Keratinocyte (primary cell): ENCODE results near the gene TM9SF3. TPM values are rescaled to one million over a fixed set of nuclear protein-coding genes. Genes with fewer than 3 reads are reported as not detected.
A peak's percentile ranks its signal among the peaks of the same experiment; 100 is the strongest.

Experiments used
- DNase-seq: peaks from one replicate; pipeline ENCODE4 v3.0.0-alpha.2; 2011; ENCODE audit warnings: low read depth, missing footprints, low spot score
- FAIRE-seq: peaks from 2 replicates; lab custom pipeline; 2011; peaks lifted over from hg19 to GRCh38; lab: Jason Lieb, UNC
- H2AFZ ChIP-seq: 2 replicates; pipeline ENCODE4 v1.6.0; 2012; ENCODE audit warnings: low read length, control low read depth, inconsistent platforms; ENCODE audit not compliant: control insufficient read depth
- H3K27ac ChIP-seq: 2 replicates; pipeline ENCODE4 v1.5.1; 2011; ENCODE audit warnings: low read length; ENCODE audit not compliant: control insufficient read depth, insufficient read depth
- H3K27me3 ChIP-seq: 3 replicates; pipeline ENCODE4 v1.6.0; 2011; ENCODE audit warnings: low read length; ENCODE audit not compliant: control insufficient read depth, insufficient read depth; ENCODE audit errors: extremely low read depth
- H3K36me3 ChIP-seq, 2 experiments: 2 replicates in 1 of 2; 3 replicates in 1 of 2; pipeline ENCODE4 v1.5.1; 2011; ENCODE audit warnings: low read length in 2 of 2, mild to moderate bottlenecking in 1 of 2; ENCODE audit not compliant: control insufficient read depth in 2 of 2, insufficient read depth in 2 of 2; ENCODE audit errors: extremely low read depth in 1 of 2
- H3K4me1 ChIP-seq: 3 replicates; pipeline ENCODE4 v1.5.1; 2011; ENCODE audit warnings: low read length; ENCODE audit not compliant: control insufficient read depth, insufficient read depth; ENCODE audit errors: extremely low read depth
- H3K4me2 ChIP-seq: 3 replicates; pipeline ENCODE4 v1.6.0; 2011; ENCODE audit warnings: low read depth, low read length; ENCODE audit not compliant: control insufficient read depth, insufficient read depth; ENCODE audit errors: extremely low read depth
- H3K4me3 ChIP-seq, 3 experiments: fragments of 200-600 bp in 1 of 3; sonication (generic) in 1 of 3; 2 replicates in 2 of 3; 3 replicates in 1 of 3; pipeline ENCODE4 v1.5.1; 2011 to 2016; ENCODE audit warnings: low read length in 3 of 3, mild to moderate bottlenecking in 3 of 3, control low read depth in 2 of 3, inconsistent platforms in 1 of 3, low read depth in 1 of 3, mixed read lengths in 1 of 3, mixed run types in 1 of 3, moderate library complexity in 1 of 3; ENCODE audit not compliant: control insufficient read depth in 2 of 3, insufficient read depth in 2 of 3; ENCODE audit errors: extremely low read depth in 1 of 3
- H3K79me2 ChIP-seq: 2 replicates; pipeline ENCODE4 v1.6.0; 2012; ENCODE audit warnings: low read length; ENCODE audit not compliant: control insufficient read depth, insufficient read depth
- H3K9ac ChIP-seq: 3 replicates; pipeline ENCODE4 v1.6.0; 2011; ENCODE audit warnings: low read length; ENCODE audit not compliant: control insufficient read depth, insufficient read depth; ENCODE audit errors: extremely low read depth
- H3K9me1 ChIP-seq: 3 replicates; pipeline ENCODE4 v1.6.0; 2011; ENCODE audit warnings: low read length; ENCODE audit not compliant: control insufficient read depth, insufficient read depth; ENCODE audit errors: extremely low read depth
- H3K9me3 ChIP-seq: 2 replicates; pipeline ENCODE4 v1.5.1; 2012; ENCODE audit warnings: low read depth, low read length; ENCODE audit not compliant: control insufficient read depth
- H4K20me1 ChIP-seq: 3 replicates; pipeline ENCODE4 v1.6.0; 2011; ENCODE audit warnings: low read length; ENCODE audit not compliant: control insufficient read depth, insufficient read depth; ENCODE audit errors: extremely low read depth
- EZH2 ChIP-seq: IDR thresholded peaks from one replicate; pipeline ENCODE4 v1.6.1; 2012; ENCODE audit warnings: inconsistent platforms, mild to moderate bottlenecking, low read length, moderate library complexity
- dilution Hi-C: fragments of 300-500 bp; cut with MboI; formaldehyde crosslinking; loops from one replicate; pipeline ENCODE4 v1.7.0; 2020; ENCODE audit warnings: low sequenced_read_pairs; ENCODE audit not compliant: extremely low pct_ligation_motif_present
- polyA plus RNA-seq, 5 experiments: library from polyadenylated mRNA; depleted of rRNA in 3 of 5; stranded (reverse) in 3 of 5; stranded (forward) in 1 of 5; unstranded in 1 of 5; fragments of >200 nt; gene quantifications; 1 replicate in 1 of 5; 2 replicates in 3 of 5; 3 replicates in 1 of 5; pipeline versions ENCODE4 v1.2.1 to v1.2.3, GENCODE V29; 2011 to 2012; ENCODE audit warnings: missing spikeins in 2 of 5, low read depth in 1 of 5, low replicate concordance in 1 of 5
- TF ChIP-seq, protein P1 (sequence below), 3 experiments: IDR thresholded peaks in 1 of 3; conservative IDR thresholded peaks in 1 of 3; optimal IDR thresholded peaks in 1 of 3; 2 replicates in 2 of 3; 3 replicates in 1 of 3; pipeline versions ENCODE3 to v1.5.1; 2011; ENCODE audit warnings: low read length in 3 of 3, mild to moderate bottlenecking in 3 of 3, moderate library complexity in 2 of 3, control low read depth in 1 of 3, inconsistent platforms in 1 of 3; ENCODE audit not compliant: insufficient read depth in 2 of 3; ENCODE audit errors: extremely low read depth in 1 of 3

Gene TM9SF3
- polyA plus RNA-seq, 1 donor (not counting 4 experiments of a cell fraction or from before 2014, with no cell fraction given) = 90.0 TPM

- dilution Hi-C loops = no loop called here
- H3K4me3 ChIP-seq = peak overlapping the region; percentile 55 to 80 (median 64)
- H3K36me3 ChIP-seq = no peaks in the 10 kb centered on the region
- no peak for DNase-seq
- H4K20me1 ChIP-seq = peaks cover 3% of the 10 kb centered on the region
- peaks cover 41% of the 10 kb centered on the region for H3K79me2 ChIP-seq
- H3K27me3 ChIP-seq = no peaks in the 10 kb centered on the region
- peaks cover 21% of the 10 kb centered on the region for H3K4me1 ChIP-seq
- TF ChIP-seq, protein P1, sequence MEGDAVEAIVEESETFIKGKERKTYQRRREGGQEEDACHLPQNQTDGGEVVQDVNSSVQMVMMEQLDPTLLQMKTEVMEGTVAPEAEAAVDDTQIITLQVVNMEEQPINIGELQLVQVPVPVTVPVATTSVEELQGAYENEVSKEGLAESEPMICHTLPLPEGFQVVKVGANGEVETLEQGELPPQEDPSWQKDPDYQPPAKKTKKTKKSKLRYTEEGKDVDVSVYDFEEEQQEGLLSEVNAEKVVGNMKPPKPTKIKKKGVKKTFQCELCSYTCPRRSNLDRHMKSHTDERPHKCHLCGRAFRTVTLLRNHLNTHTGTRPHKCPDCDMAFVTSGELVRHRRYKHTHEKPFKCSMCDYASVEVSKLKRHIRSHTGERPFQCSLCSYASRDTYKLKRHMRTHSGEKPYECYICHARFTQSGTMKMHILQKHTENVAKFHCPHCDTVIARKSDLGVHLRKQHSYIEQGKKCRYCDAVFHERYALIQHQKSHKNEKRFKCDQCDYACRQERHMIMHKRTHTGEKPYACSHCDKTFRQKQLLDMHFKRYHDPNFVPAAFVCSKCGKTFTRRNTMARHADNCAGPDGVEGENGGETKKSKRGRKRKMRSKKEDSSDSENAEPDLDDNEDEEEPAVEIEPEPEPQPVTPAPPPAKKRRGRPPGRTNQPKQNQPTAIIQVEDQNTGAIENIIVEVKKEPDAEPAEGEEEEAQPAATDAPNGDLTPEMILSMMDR (optimal IDR thresholded peaks at IDR 0.05 in 1 of 3, IDR thresholded peaks at IDR 0.05 in 1 of 3, conservative IDR thresholded peaks at IDR 0.05 in 1 of 3; ENCODE audit: extremely low read depth in 1 of 3, insufficient read depth in 2 of 3, low read length in 3 of 3) = no peak
- TF ChIP-seq EZH2 = no peak
- no peak for FAIRE-seq
- peak overlapping the region; percentile 86 for H3K27ac ChIP-seq
- H3K9ac ChIP-seq = peak overlapping the region; percentile 91
- H2AFZ ChIP-seq = peak overlapping the region; percentile 59
- H3K4me2 ChIP-seq = peak overlapping the region; percentile 82
- no peaks in the 10 kb centered on the region for H3K9me1 ChIP-seq
- no peaks in the 10 kb centered on the region for H3K9me3 ChIP-seq
These were observed 650 bp upstream of the TM9SF3 start for GRCh38 chr10:96587264-96588059.

- H4K20me1 ChIP-seq = peaks cover 5% of the 10 kb centered on the region
- peak overlapping the region; percentile 43 for H2AFZ ChIP-seq
- dilution Hi-C loops = no loop called here
- H3K9me1 ChIP-seq = no peaks in the 10 kb centered on the region
- TF ChIP-seq, protein P1 (optimal IDR thresholded peaks at IDR 0.05 in 1 of 3, IDR thresholded peaks at IDR 0.05 in 1 of 3, conservative IDR thresholded peaks at IDR 0.05 in 1 of 3; ENCODE audit: extremely low read depth in 1 of 3, insufficient read depth in 2 of 3, low read length in 3 of 3) = no peak
- TF ChIP-seq EZH2 = no peak
- peaks cover 21% of the 10 kb centered on the region for H3K4me1 ChIP-seq
- H3K9me3 ChIP-seq = no peaks in the 10 kb centered on the region
- peaks cover 57% of the 10 kb centered on the region for H3K79me2 ChIP-seq
- FAIRE-seq (no peak), DNase-seq (no peak)
- H3K4me3 ChIP-seq = peak overlapping the region; percentile 80 to 99 (median 97)
- H3K36me3 ChIP-seq = no peaks in the 10 kb centered on the region
- peak overlapping the region; percentile 86 for H3K27ac ChIP-seq
- peak overlapping the region; percentile 98 for H3K4me2 ChIP-seq
- peak overlapping the region; percentile 91 for H3K9ac ChIP-seq
- H3K27me3 ChIP-seq = no peaks in the 10 kb centered on the region
These were observed 935 bp downstream of the TM9SF3 start for GRCh38 chr10:96585736-96586418.
